ENCODE data around the gene PML. TPM values are rescaled to one million over a fixed set of nuclear protein-coding genes. Genes with fewer than 3 reads are reported as not detected.

PML gene
- total and polyA plus RNA-seq, 9 donors, result 20.7 to 60.8 (median 49.4) TPM

GRCh38 chr15:74025436-74025835 is 30.9 kb downstream of the PML start:
- H3K4me1 ChIP-seq (ENCODE audit: insufficient read depth), result peaks cover 4% of the 10 kb centered on the region
- intact Hi-C loops (cut with DNase I), result no loop called here
- H3K27me3 ChIP-seq, result no peaks in the 10 kb centered on the region
- H3K27ac ChIP-seq, result no peak overlapping the region
- H3K36me3 ChIP-seq, result no peaks in the 10 kb centered on the region
- no peak overlapping the region for H3K4me3 ChIP-seq
- TF ChIP-seq EP300 (IDR thresholded peaks at IDR 0.05) (no peak), POLR2A (IDR thresholded peaks at IDR 0.05) (no peak), CTCF (IDR thresholded peaks at IDR 0.05) (no peak)
- 57 to 62% (median 59%) methylated on average over 5 of the region's 5 CpGs for WGBS, 3 donors
- DNase-seq, result no peak
- H3K9me3 ChIP-seq, result no peaks in the 10 kb centered on the region

GRCh38 chr15:74027688-74028087 is 33.2 kb downstream of the PML start:
- peaks cover 4% of the 10 kb centered on the region for H3K4me1 ChIP-seq (ENCODE audit: insufficient read depth)
- no peaks in the 10 kb centered on the region for H3K36me3 ChIP-seq
- intact Hi-C loops (cut with DNase I), result no loop called here
- no peaks in the 10 kb centered on the region for H3K27me3 ChIP-seq
- WGBS, 3 donors, result 72 to 78% (median 78%) methylated on average over 3 of the region's 3 CpGs
- TF ChIP-seq POLR2A (IDR thresholded peaks at IDR 0.05) (no peak), CTCF (IDR thresholded peaks at IDR 0.05) (no peak), EP300 (IDR thresholded peaks at IDR 0.05) (no peak)
- DNase-seq, result no peak
- no peak overlapping the region for H3K4me3 ChIP-seq
- no peaks in the 10 kb centered on the region for H3K9me3 ChIP-seq
- no peak overlapping the region for H3K27ac ChIP-seq

GRCh38 chr15:74028646-74029045 is 34.1 kb downstream of the PML start:
- Histone ChIP-seq H3K27me3 (no peaks in the 10 kb centered on the region), H3K27ac (no peak overlapping the region), H3K9me3 (no peaks in the 10 kb centered on the region), H3K4me3 (no peak overlapping the region), H3K4me1 (ENCODE audit: insufficient read depth) (peaks cover 4% of the 10 kb centered on the region), H3K36me3 (no peaks in the 10 kb centered on the region)
- intact Hi-C loops (cut with DNase I), result no loop called here
- no peak for TF ChIP-seq CTCF (IDR thresholded peaks at IDR 0.05)
- WGBS, 3 donors, result 52 to 66% (median 55%) methylated on average over 3 of the region's 3 CpGs
- DNase-seq, result no peak

- Histone ChIP-seq H3K4me1 (ENCODE audit: insufficient read depth) (no peaks in the 10 kb centered on the region), H3K27ac (no peak overlapping the region), H3K9me3 (no peaks in the 10 kb centered on the region), H3K36me3 (no peaks in the 10 kb centered on the region), H3K4me3 (no peak overlapping the region), H3K27me3 (no peaks in the 10 kb centered on the region)
- intact Hi-C loops (cut with DNase I), result loop anchor here in 1 of 4 donors (10.0 kb wide), 1 partner anchor 57 kb away; no protein-coding TSS in a partner anchor
- WGBS, 3 donors, result 95 to 97% (median 97%) methylated on average over 6 of the region's 6 CpGs
- TF ChIP-seq CTCF (IDR thresholded peaks at IDR 0.05), result no peak
- DNase-seq, result no peak
Measured at GRCh38 chr15:74032046-74032445, 37.5 kb downstream of the PML start.

Data from ovary (tissue), 9 donors.